ENCODE results near the gene PDE11A.

The PDE11A gene

GRCh38 chr2:177675350-177675821 lies 397.2 kb downstream of the PDE11A start:
- TF ChIP-seq CTCF (IDR thresholded peaks at IDR 0.05; ENCODE audit: low read depth, low read length), result no peak
- H3K4me3 ChIP-seq (ENCODE audit: low read depth, low read length), result no peak overlapping the region
- in situ Hi-C loops (cut with HindIII; ENCODE audit: low sequenced_read_pairs), result no loop called here
- DNase-seq (ENCODE audit: low read depth, low spot score), result no peak

GRCh38 chr2:177673602-177674595 lies 398.7 kb downstream of the PDE11A start:
- in situ Hi-C loops (cut with HindIII; ENCODE audit: low sequenced_read_pairs), result no loop called here
- peak; percentile 25 for TF ChIP-seq CTCF (IDR thresholded peaks at IDR 0.05; ENCODE audit: low read depth, low read length)
- no peak overlapping the region for H3K4me3 ChIP-seq (ENCODE audit: low read depth, low read length)
- no peak for DNase-seq (ENCODE audit: low read depth, low spot score)

- DNase-seq (ENCODE audit: low read depth, low spot score), result no peak
- in situ Hi-C loops (cut with HindIII; ENCODE audit: low sequenced_read_pairs), result no loop called here
- TF ChIP-seq CTCF (IDR thresholded peaks at IDR 0.05; ENCODE audit: low read depth, low read length), result no peak
- no peak overlapping the region for H3K4me3 ChIP-seq (ENCODE audit: low read depth, low read length)
These were observed 400.9 kb downstream of the PDE11A start for GRCh38 chr2:177671662-177672061.

GRCh38 chr2:177670791-177671535 lies 401.6 kb downstream of the PDE11A start:
- no peak for DNase-seq (ENCODE audit: low read depth, low spot score)
- no peak overlapping the region for H3K4me3 ChIP-seq (ENCODE audit: low read depth, low read length)
- no peak for TF ChIP-seq CTCF (IDR thresholded peaks at IDR 0.05; ENCODE audit: low read depth, low read length)
- in situ Hi-C loops (cut with HindIII; ENCODE audit: low sequenced_read_pairs), result no loop called here

- DNase-seq (ENCODE audit: low read depth, low spot score), result no peak
- in situ Hi-C loops (cut with HindIII; ENCODE audit: low sequenced_read_pairs), result no loop called here
- no peak for TF ChIP-seq CTCF (IDR thresholded peaks at IDR 0.05; ENCODE audit: low read depth, low read length)
- no peak overlapping the region for H3K4me3 ChIP-seq (ENCODE audit: low read depth, low read length)
These were observed 402.8 kb downstream of the PDE11A start for GRCh38 chr2:177669625-177670330.

- in situ Hi-C loops (cut with HindIII; ENCODE audit: low sequenced_read_pairs), result no loop called here
- TF ChIP-seq CTCF (IDR thresholded peaks at IDR 0.05; ENCODE audit: low read depth, low read length), result no peak
- no peak overlapping the region for H3K4me3 ChIP-seq (ENCODE audit: low read depth, low read length)
- no peak for DNase-seq (ENCODE audit: low read depth, low spot score)
These were observed 403.4 kb downstream of the PDE11A start for GRCh38 chr2:177669201-177669600.

Data from astrocyte of the spinal cord (primary cell).